IPS DF 19.7 (cell line): ENCODE measurements around the gene CAP1.

ENCODE experiments used
- DNase-seq: peaks from one replicate; pipeline ENCODE4 v3.0.0-alpha.2; 2013; ENCODE audit warnings: low read depth, low spot score

The CAP1 gene

GRCh38 chr1:40095806-40096205 lies 55.3 kb downstream of the CAP1 start:
- DNase-seq: no peak

GRCh38 chr1:40096646-40096976 lies 56.1 kb downstream of the CAP1 start:
- no peak for DNase-seq

- DNase-seq: peak; percentile 40
Measured at GRCh38 chr1:40096977-40097782, 56.7 kb downstream of the CAP1 start, which contains the start of gene PPT1. Gene PPT1 (minus strand): TSS chr1:40097252. CDS start chr1:40097238, 14 bp downstream.

GRCh38 chr1:40102038-40102437 lies 61.5 kb downstream of the CAP1 start:
- DNase-seq: no peak

GRCh38 chr1:40102896-40103295 lies 62.4 kb downstream of the CAP1 start:
- no peak for DNase-seq

- DNase-seq: no peak
Measured at GRCh38 chr1:40105028-40105427, 64.5 kb downstream of the CAP1 start.

- no peak for DNase-seq
Measured at GRCh38 chr1:40107290-40107959, 66.9 kb downstream of the CAP1 start.

- no peak for DNase-seq
Measured at GRCh38 chr1:40110389-40110788, 69.9 kb downstream of the CAP1 start.

- no peak for DNase-seq
Measured at GRCh38 chr1:40114400-40114799, 73.9 kb downstream of the CAP1 start.

- no peak for DNase-seq
Measured at GRCh38 chr1:40120128-40120527, 79.6 kb downstream of the CAP1 start.
